Measurements from ENCODE around the gene SMIM41.

DNA sequence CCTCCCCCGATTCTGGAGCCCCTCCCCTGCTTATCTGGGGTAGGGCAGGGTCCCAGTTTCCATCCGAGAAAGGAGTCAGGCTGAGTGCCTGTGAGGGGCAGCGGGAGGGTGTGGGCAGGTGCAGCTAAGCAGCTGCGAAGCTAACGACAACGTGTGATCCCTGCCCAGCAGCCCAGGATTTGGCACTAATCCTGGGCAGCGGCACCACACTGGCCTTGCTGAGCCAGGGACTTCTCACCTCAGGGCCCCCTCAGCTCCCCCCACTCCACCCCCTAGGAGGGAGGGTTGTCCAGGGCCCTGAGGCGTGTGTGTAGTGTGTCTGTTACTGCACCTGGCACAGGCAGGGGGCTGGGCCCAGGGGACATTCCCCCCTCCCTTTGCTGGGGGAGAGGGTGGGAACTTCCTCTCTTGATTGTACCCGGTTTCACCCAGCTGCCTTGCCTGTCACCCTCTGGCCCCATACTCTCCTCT, 1.8 kb downstream of the SMIM41 start:
- TF ChIP-seq, protein P1, sequence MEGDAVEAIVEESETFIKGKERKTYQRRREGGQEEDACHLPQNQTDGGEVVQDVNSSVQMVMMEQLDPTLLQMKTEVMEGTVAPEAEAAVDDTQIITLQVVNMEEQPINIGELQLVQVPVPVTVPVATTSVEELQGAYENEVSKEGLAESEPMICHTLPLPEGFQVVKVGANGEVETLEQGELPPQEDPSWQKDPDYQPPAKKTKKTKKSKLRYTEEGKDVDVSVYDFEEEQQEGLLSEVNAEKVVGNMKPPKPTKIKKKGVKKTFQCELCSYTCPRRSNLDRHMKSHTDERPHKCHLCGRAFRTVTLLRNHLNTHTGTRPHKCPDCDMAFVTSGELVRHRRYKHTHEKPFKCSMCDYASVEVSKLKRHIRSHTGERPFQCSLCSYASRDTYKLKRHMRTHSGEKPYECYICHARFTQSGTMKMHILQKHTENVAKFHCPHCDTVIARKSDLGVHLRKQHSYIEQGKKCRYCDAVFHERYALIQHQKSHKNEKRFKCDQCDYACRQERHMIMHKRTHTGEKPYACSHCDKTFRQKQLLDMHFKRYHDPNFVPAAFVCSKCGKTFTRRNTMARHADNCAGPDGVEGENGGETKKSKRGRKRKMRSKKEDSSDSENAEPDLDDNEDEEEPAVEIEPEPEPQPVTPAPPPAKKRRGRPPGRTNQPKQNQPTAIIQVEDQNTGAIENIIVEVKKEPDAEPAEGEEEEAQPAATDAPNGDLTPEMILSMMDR (IDR thresholded peaks at IDR 0.05): no peak
- TF ChIP-seq EP300 (IDR thresholded peaks at IDR 0.05) (no peak), POLR2A (IDR thresholded peaks at IDR 0.05) (no peak), POLR2AphosphoS5 (IDR thresholded peaks at IDR 0.05) (no peak)

Data from sigmoid colon (tissue), 4 donors.